Ascending aorta (tissue), 2 donors: ENCODE measurements around the gene TMOD4. TPM values are rescaled to one million over a fixed set of nuclear protein-coding genes. Genes with fewer than 3 reads are reported as not detected.

Source experiments
- DNase-seq, 2 donors: peaks; one replicate each; pipeline ENCODE4 v3.0.0-alpha.2; 2019; ENCODE audit warnings: low spot score in 2 of 2
- H3K27ac ChIP-seq, 2 donors: fragments of 200-600 bp; sonication (generic); one replicate each; pipeline ENCODE4 v1.5.1; 2016 to 2017; ENCODE audit warnings: mild to moderate bottlenecking in 1 of 2
- H3K27me3 ChIP-seq: fragments of 200-600 bp; sonication (generic); one replicate; pipeline ENCODE4 v1.5.1; 2017
- H3K36me3 ChIP-seq, 2 donors: fragments of 200-600 bp; sonication (generic); one replicate each; pipeline ENCODE4 v1.5.1; 2016
- H3K4me1 ChIP-seq, 2 donors: fragments of 200-600 bp; sonication (generic); one replicate each; pipeline ENCODE4 v1.5.1; 2016 to 2017; ENCODE audit warnings: mild to moderate bottlenecking in 1 of 2
- H3K4me3 ChIP-seq, 2 donors: fragments of 200-600 bp; sonication (generic); one replicate each; pipeline ENCODE4 v1.5.1; 2016 to 2017; ENCODE audit warnings: mild to moderate bottlenecking in 1 of 2
- H3K9me3 ChIP-seq, 2 donors: fragments of 200-600 bp; sonication (generic); one replicate each; pipeline ENCODE4 v1.5.1; 2016
- intact Hi-C: fragments of 100-400 bp; cut with DNase I; formaldehyde crosslinking; loops from one replicate; pipeline ENCODE4 v1.15.1; 2023
- total RNA-seq: library from RNA; depleted of rRNA; stranded (reverse); fragments of >200 nt; gene quantifications from one replicate; pipeline ENCODE4 v1.1.0, GENCODE V29; 2016
- TF ChIP-seq, protein P1 (sequence below), 3 experiments: fragments of 200-600 bp in 2 of 3; fragments of 450-650 bp in 1 of 3; sonication (generic) in 2 of 3; IDR thresholded peaks; one replicate each; pipeline ENCODE4 v1.5.1; 2016 to 2019; ENCODE audit warnings: antibody characterized with exemption in 3 of 3, mild to moderate bottlenecking in 1 of 3, moderate library complexity in 1 of 3

TMOD4 gene
- total RNA-seq, 1 donor from 2014 or later, result not detected

DNA sequence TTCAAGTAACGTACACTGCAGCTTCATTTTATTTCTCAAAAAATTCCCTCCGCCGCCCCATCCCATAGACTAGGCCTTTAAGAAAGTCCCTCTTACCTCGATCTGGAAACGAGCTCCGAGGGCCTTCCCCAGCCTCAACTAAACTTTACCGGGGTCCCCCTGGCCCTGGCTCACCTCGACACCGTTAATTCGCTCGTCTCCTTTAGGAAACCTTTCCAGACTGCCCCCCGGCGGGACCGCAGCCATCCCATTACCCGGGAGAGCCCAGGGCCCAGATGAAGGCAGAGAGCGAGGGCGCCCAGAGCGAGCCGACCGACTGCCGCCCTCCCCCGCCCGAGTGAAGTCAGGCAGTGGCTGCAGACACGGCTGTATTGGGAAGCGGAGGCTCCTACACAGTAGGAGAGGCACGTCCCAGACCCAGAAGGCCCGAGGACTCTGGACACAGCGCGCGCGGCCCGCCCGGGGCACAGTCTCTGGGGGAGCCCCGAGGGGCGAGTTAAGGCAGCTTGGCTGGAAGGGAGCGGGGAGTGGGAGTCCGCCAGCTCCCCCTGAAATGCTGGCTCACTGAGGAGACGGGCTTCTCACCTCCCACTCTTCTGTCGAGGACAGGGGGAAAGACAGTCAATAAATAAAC is 44.0 kb downstream of the TMOD4 start:
- no peaks in the 10 kb centered on the region for H3K4me1 ChIP-seq
- intact Hi-C loops, result no loop called here
- TF ChIP-seq, protein P1, sequence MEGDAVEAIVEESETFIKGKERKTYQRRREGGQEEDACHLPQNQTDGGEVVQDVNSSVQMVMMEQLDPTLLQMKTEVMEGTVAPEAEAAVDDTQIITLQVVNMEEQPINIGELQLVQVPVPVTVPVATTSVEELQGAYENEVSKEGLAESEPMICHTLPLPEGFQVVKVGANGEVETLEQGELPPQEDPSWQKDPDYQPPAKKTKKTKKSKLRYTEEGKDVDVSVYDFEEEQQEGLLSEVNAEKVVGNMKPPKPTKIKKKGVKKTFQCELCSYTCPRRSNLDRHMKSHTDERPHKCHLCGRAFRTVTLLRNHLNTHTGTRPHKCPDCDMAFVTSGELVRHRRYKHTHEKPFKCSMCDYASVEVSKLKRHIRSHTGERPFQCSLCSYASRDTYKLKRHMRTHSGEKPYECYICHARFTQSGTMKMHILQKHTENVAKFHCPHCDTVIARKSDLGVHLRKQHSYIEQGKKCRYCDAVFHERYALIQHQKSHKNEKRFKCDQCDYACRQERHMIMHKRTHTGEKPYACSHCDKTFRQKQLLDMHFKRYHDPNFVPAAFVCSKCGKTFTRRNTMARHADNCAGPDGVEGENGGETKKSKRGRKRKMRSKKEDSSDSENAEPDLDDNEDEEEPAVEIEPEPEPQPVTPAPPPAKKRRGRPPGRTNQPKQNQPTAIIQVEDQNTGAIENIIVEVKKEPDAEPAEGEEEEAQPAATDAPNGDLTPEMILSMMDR (IDR thresholded peaks at IDR 0.05), result no peak
- peak overlapping the region; percentile 45 to 62 for H3K4me3 ChIP-seq
- no peak for DNase-seq
- H3K27me3 ChIP-seq, result no peaks in the 10 kb centered on the region
- peaks cover 4 to 5% of the 10 kb centered on the region in 2 donors for H3K36me3 ChIP-seq
- H3K9me3 ChIP-seq, result no peaks in the 10 kb centered on the region
- peak overlapping the region; percentile 25 to 44 for H3K27ac ChIP-seq

DNA sequence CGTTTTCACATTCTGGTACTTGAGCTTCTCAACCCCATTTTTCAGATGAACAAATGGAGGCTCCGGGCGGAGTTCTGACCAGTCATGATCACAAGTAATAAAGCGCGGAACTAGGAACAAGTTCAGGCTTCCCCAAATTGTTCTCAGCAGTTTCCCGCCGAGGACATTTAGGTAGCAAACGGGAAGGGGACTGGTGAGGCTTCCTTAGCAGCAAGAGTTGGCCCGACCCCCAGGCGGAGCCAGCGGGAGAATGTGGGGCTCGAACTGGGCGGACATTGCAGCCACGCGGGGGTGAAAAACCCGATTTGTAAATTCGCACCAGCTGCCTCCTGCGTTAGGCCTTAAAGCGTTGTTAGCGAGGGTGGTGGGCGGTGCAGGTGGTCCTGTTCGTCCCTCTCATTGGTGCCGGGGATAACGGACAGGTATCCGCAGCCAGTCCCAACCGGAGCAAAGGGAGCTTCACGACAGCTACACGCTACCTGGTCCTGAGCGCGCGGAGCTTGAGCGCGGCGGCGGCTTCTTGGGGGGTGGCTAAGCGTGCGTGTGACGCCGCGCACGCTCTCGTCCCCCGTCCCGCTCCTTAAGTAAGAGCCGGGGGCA is 44.7 kb downstream of the TMOD4 start:
- no peaks in the 10 kb centered on the region for H3K9me3 ChIP-seq
- H3K4me3 ChIP-seq, result peak overlapping the region; percentile 45 to 62
- no peaks in the 10 kb centered on the region for H3K27me3 ChIP-seq
- H3K4me1 ChIP-seq, result no peaks in the 10 kb centered on the region
- TF ChIP-seq, protein P1 (IDR thresholded peaks at IDR 0.05), result no peak
- H3K36me3 ChIP-seq, result peaks cover under 1% of the 10 kb centered on the region in 2 donors
- intact Hi-C loops, result no loop called here
- DNase-seq, result peak in 1 of 2 donors; percentile 89
- H3K27ac ChIP-seq, result peak overlapping the region; percentile 25 to 44

DNA sequence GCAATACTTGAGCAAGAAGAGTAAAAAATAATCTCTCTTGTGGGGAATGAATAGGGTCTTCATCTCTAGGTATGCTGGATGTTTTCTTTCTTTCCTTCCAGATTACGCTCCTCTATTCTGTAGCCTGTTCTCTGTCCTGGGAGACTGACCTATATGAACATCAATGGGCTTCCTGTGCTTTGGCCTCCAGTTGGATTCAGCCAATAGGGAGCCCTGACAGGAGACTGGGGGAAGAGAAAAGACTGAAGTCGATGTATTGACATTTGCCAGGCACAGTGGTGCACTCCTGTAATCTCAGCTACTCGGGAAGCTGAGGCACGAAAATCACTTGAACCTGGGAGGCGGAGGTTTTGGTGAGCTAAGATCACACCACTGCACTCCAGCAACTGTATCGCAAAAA is 47.0 kb downstream of the TMOD4 start:
- no peak for DNase-seq
- TF ChIP-seq, protein P1 (IDR thresholded peaks at IDR 0.05), result no peak
- no peak overlapping the region for H3K27ac ChIP-seq
- H3K36me3 ChIP-seq, result peaks cover 0 to 4% of the 10 kb centered on the region in 2 donors
- no peaks in the 10 kb centered on the region for H3K27me3 ChIP-seq
- intact Hi-C loops, result no loop called here
- no peak overlapping the region for H3K4me3 ChIP-seq
- H3K4me1 ChIP-seq, result no peaks in the 10 kb centered on the region
- no peaks in the 10 kb centered on the region for H3K9me3 ChIP-seq

DNA sequence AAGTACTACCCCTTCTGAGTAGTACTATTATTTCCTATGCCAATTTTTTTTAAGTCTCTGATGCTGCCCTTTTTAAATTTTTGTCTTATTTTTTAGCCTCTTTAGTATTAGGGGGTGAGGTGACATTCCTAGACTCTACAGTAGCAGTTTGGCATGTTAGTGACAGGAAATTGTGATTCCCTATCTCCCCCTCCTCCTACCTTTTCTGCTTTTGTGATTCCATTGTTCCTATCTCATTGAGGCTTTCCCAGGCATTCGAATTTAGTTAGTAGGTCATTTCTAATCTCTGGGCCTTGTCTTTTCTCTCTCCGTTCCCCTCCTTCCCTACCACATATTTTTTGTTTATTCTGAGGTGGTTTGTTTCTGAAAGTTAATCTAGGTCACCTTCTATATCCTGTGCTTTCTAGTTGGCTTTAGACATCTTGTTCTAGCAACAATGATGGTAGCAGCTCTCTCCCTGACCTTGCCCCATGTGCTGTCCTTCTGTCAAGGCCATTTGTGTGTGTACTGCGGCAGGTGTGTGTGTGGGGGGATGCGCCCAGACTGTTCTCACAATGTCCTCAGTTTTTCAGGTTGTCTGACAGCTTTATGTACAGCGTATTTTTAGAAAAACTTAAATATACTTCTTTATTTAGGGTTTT is 50.9 kb downstream of the TMOD4 start:
- Histone ChIP-seq H3K4me3 (no peak overlapping the region), H3K27ac (no peak overlapping the region), H3K4me1 (no peaks in the 10 kb centered on the region), H3K36me3 (peaks cover 2 to 8% of the 10 kb centered on the region in 2 donors), H3K9me3 (no peaks in the 10 kb centered on the region), H3K27me3 (no peaks in the 10 kb centered on the region)
- DNase-seq, result no peak
- TF ChIP-seq, protein P1 (IDR thresholded peaks at IDR 0.05), result no peak
- intact Hi-C loops, result no loop called here

Other genes starting within 250 kb of the TMOD4 start
- gene SETDB1, start 249.6 kb downstream of the TMOD4 start, total RNA-seq, result 21.3 TPM
- 114 TPM for gene CERS2, start 201.1 kb downstream of the TMOD4 start, total RNA-seq
- gene ANXA9, start 193.7 kb downstream of the TMOD4 start, total RNA-seq, result not detected
- gene MINDY1, start 169.1 kb downstream of the TMOD4 start, total RNA-seq, result 9.7 TPM
- gene PRUNE1, start 167.5 kb downstream of the TMOD4 start, total RNA-seq, result 36.5 TPM
- not detected for gene BNIPL, start 139.4 kb downstream of the TMOD4 start, total RNA-seq
- gene C1orf56, start 128.2 kb downstream of the TMOD4 start, total RNA-seq, result 11.4 TPM
- 42.4 TPM for gene CDC42SE1, start 116.4 kb downstream of the TMOD4 start, total RNA-seq
- gene MLLT11, start 115.6 kb downstream of the TMOD4 start, total RNA-seq, result 3.6 TPM
- gene GABPB2, start 105.2 kb downstream of the TMOD4 start, total RNA-seq, result 3.7 TPM
- gene SEMA6C, start 29.4 kb downstream of the TMOD4 start, total RNA-seq, result 31.8 TPM
- gene TNFAIP8L2, start 19.3 kb downstream of the TMOD4 start, total RNA-seq, result not detected
- gene LYSMD1, start 10.1 kb downstream of the TMOD4 start, total RNA-seq, result 0.85 TPM
- 27.4 TPM for gene SCNM1, start 9.8 kb downstream of the TMOD4 start, total RNA-seq
- 33.6 TPM for gene VPS72, start 14.2 kb upstream of the TMOD4 start, total RNA-seq
- gene PIP5K1A, start 22.6 kb upstream of the TMOD4 start, total RNA-seq, result 36.5 TPM
- 83.5 TPM for gene PSMD4, start 78.8 kb upstream of the TMOD4 start, total RNA-seq
- 67.9 TPM for gene ZNF687, start 106.3 kb upstream of the TMOD4 start, total RNA-seq
- gene PI4KB, start 151.4 kb upstream of the TMOD4 start, total RNA-seq, result 94.8 TPM
- 8.4 TPM for gene RFX5, start 171.3 kb upstream of the TMOD4 start, total RNA-seq
- gene SELENBP1, start 196.7 kb upstream of the TMOD4 start, total RNA-seq, result 102 TPM
- gene PSMB4, start 223.6 kb upstream of the TMOD4 start, total RNA-seq, result 320 TPM